Measurements from ENCODE around the gene SLCO2B1.

Gene SLCO2B1

DNA sequence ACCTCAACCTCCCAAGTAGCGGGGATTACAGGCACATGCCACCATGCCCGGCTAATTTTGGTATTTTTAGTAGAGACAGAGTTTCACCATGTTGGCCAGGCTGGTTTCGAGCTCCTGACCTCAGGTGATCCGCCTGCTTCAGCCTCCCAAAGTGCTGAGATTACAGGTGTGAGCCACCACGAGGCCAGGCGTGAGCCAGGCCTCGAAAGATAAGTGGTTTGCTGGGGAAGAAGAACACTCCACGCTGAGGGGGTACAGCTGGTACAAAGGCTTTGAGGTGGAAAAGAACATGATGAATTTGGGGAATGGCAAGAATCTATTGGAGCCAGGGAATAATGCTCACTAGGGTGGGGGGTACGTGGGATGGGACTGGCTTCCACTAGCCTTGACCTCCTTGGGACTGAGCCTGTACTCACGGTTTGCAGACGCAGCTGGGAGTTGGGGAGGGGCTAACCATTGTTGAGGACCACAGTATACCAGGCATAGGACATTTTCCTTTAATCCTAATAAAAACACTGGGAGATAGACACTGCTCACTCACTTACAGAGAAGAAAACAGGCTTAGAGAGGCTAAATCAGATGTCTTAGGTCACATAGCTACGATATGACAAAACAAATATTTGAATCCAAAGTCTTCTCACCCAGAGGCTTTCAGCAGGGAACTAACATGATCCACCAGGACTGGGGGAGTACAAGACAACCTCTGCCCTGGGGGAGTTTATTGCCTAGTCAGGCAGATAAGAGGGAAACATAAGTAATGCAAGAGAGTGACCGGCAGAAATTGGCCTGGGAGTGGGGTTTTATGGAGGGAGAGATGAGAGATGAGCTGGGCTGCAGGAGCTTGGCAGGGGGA lies 4.9 kb downstream of the SLCO2B1 start:
- TF ChIP-seq, protein P1, sequence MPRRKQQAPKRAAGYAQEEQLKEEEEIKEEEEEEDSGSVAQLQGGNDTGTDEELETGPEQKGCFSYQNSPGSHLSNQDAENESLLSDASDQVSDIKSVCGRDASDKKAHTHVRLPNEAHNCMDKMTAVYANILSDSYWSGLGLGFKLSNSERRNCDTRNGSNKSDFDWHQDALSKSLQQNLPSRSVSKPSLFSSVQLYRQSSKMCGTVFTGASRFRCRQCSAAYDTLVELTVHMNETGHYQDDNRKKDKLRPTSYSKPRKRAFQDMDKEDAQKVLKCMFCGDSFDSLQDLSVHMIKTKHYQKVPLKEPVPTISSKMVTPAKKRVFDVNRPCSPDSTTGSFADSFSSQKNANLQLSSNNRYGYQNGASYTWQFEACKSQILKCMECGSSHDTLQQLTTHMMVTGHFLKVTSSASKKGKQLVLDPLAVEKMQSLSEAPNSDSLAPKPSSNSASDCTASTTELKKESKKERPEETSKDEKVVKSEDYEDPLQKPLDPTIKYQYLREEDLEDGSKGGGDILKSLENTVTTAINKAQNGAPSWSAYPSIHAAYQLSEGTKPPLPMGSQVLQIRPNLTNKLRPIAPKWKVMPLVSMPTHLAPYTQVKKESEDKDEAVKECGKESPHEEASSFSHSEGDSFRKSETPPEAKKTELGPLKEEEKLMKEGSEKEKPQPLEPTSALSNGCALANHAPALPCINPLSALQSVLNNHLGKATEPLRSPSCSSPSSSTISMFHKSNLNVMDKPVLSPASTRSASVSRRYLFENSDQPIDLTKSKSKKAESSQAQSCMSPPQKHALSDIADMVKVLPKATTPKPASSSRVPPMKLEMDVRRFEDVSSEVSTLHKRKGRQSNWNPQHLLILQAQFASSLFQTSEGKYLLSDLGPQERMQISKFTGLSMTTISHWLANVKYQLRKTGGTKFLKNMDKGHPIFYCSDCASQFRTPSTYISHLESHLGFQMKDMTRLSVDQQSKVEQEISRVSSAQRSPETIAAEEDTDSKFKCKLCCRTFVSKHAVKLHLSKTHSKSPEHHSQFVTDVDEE (CRISPR knock-in tag; IDR thresholded peaks at IDR 0.05) = no peak
- TF ChIP-seq BACH2 (CRISPR knock-in tag; IDR thresholded peaks at IDR 0.05; ENCODE audit: borderline replicate concordance) (no peak), ZFP3 (CRISPR knock-in tag; IDR thresholded peaks at IDR 0.05) (no peak), ZNF565 (CRISPR knock-in tag; conservative IDR thresholded peaks at IDR 0.05; ENCODE audit: low read depth) (no peak), ZC3H10 (CRISPR knock-in tag; IDR thresholded peaks at IDR 0.05) (no peak), ZNF70 (CRISPR knock-in tag; IDR thresholded peaks at IDR 0.05) (no peak), ZFP30 (CRISPR knock-in tag; IDR thresholded peaks at IDR 0.05) (no peak), CSDC2 (CRISPR knock-in tag; IDR thresholded peaks at IDR 0.05) (no peak), ZNF8 (CRISPR knock-in tag; IDR thresholded peaks at IDR 0.05) (no peak), GLIS3 (CRISPR knock-in tag; IDR thresholded peaks at IDR 0.05) (no peak), ISL1 (CRISPR knock-in tag; IDR thresholded peaks at IDR 0.05) (no peak), ESRRG (CRISPR knock-in tag; IDR thresholded peaks at IDR 0.05) (no peak), ARNTL (CRISPR knock-in tag; IDR thresholded peaks at IDR 0.05; ENCODE audit: borderline replicate concordance, low read depth) (no peak), TCF4 (CRISPR knock-in tag; IDR thresholded peaks at IDR 0.05; ENCODE audit: borderline replicate concordance) (no peak)
- TF ChIP-seq, protein P2, sequence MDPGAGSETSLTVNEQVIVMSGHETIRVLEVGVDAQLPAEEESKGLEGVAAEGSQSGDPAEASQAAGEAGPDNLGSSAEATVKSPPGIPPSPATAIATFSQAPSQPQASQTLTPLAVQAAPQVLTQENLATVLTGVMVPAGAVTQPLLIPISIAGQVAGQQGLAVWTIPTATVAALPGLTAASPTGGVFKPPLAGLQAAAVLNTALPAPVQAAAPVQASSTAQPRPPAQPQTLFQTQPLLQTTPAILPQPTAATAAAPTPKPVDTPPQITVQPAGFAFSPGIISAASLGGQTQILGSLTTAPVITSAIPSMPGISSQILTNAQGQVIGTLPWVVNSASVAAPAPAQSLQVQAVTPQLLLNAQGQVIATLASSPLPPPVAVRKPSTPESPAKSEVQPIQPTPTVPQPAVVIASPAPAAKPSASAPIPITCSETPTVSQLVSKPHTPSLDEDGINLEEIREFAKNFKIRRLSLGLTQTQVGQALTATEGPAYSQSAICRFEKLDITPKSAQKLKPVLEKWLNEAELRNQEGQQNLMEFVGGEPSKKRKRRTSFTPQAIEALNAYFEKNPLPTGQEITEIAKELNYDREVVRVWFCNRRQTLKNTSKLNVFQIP (CRISPR knock-in tag; IDR thresholded peaks at IDR 0.05; ENCODE audit: borderline replicate concordance, low read depth) = no peak
- TF ChIP-seq, protein P3, sequence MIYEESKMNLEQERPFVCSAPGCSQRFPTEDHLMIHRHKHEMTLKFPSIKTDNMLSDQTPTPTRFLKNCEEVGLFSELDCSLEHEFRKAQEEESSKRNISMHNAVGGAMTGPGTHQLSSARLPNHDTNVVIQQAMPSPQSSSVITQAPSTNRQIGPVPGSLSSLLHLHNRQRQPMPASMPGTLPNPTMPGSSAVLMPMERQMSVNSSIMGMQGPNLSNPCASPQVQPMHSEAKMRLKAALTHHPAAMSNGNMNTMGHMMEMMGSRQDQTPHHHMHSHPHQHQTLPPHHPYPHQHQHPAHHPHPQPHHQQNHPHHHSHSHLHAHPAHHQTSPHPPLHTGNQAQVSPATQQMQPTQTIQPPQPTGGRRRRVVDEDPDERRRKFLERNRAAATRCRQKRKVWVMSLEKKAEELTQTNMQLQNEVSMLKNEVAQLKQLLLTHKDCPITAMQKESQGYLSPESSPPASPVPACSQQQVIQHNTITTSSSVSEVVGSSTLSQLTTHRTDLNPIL (CRISPR knock-in tag; IDR thresholded peaks at IDR 0.05; ENCODE audit: low read depth) = no peak
- TF ChIP-seq, protein P4, sequence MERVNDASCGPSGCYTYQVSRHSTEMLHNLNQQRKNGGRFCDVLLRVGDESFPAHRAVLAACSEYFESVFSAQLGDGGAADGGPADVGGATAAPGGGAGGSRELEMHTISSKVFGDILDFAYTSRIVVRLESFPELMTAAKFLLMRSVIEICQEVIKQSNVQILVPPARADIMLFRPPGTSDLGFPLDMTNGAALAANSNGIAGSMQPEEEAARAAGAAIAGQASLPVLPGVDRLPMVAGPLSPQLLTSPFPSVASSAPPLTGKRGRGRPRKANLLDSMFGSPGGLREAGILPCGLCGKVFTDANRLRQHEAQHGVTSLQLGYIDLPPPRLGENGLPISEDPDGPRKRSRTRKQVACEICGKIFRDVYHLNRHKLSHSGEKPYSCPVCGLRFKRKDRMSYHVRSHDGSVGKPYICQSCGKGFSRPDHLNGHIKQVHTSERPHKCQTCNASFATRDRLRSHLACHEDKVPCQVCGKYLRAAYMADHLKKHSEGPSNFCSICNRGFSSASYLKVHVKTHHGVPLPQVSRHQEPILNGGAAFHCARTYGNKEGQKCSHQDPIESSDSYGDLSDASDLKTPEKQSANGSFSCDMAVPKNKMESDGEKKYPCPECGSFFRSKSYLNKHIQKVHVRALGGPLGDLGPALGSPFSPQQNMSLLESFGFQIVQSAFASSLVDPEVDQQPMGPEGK (CRISPR knock-in tag; IDR thresholded peaks at IDR 0.05; ENCODE audit: borderline replicate concordance) = no peak
- TF ChIP-seq, protein P5, sequence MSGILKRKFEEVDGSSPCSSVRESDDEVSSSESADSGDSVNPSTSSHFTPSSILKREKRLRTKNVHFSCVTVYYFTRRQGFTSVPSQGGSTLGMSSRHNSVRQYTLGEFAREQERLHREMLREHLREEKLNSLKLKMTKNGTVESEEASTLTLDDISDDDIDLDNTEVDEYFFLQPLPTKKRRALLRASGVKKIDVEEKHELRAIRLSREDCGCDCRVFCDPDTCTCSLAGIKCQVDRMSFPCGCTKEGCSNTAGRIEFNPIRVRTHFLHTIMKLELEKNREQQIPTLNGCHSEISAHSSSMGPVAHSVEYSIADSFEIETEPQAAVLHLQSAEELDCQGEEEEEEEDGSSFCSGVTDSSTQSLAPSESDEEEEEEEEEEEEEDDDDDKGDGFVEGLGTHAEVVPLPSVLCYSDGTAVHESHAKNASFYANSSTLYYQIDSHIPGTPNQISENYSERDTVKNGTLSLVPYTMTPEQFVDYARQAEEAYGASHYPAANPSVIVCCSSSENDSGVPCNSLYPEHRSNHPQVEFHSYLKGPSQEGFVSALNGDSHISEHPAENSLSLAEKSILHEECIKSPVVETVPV (CRISPR knock-in tag; IDR thresholded peaks at IDR 0.05) = no peak
- ATAC-seq = no peak

DNA sequence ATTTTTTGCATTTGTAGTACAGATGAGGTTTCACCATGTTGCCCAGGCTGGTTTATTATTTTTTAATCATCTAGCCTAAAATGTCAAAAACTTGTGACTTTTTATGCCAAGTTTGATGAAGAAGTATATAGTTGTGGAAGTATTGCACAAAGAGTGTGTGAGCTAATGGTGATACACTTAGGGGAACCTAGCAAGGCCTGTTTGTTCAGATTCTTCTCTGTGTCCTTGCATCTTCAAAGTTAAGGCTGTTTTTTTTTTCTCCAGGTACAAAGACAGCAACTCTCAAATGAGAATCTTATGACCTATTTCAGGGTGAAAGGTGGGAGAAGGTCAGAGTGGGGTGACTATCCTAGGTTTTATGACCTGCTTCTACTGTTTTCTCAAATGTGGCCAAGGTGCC lies 7.3 kb downstream of the SLCO2B1 start:
- no peak for ATAC-seq
- TF ChIP-seq ZFP30 (CRISPR knock-in tag; IDR thresholded peaks at IDR 0.05) (no peak), ZNF70 (CRISPR knock-in tag; IDR thresholded peaks at IDR 0.05) (no peak), ESRRG (CRISPR knock-in tag; IDR thresholded peaks at IDR 0.05) (no peak), ZC3H10 (CRISPR knock-in tag; IDR thresholded peaks at IDR 0.05) (no peak), TOX (CRISPR knock-in tag; IDR thresholded peaks at IDR 0.05; ENCODE audit: borderline replicate concordance) (no peak), BACH2 (CRISPR knock-in tag; IDR thresholded peaks at IDR 0.05; ENCODE audit: borderline replicate concordance) (no peak)
- TF ChIP-seq, protein P3 (CRISPR knock-in tag; IDR thresholded peaks at IDR 0.05; ENCODE audit: low read depth) = no peak
- TF ChIP-seq, protein P2 (CRISPR knock-in tag; IDR thresholded peaks at IDR 0.05; ENCODE audit: borderline replicate concordance, low read depth) = no peak
- TF ChIP-seq, protein P5 (CRISPR knock-in tag; IDR thresholded peaks at IDR 0.05) = no peak
- TF ChIP-seq, protein P1 (CRISPR knock-in tag; IDR thresholded peaks at IDR 0.05) = no peak

Data from SK-N-SH treated with all-trans-retinoic acid at 6 μM for 48 hours (cell line).